Measurements from ENCODE around the gene BACE1-AS.

BACE1-AS gene

GRCh38 chr11:117282956-117283355 lies 8.2 kb upstream of the BACE1-AS start:
- Histone ChIP-seq H3K27ac (peak overlapping the region; percentile 87), H3K4me3 (ENCODE audit: low read depth, low read length) (no peak overlapping the region), H3K9me3 (ENCODE audit: severe bottlenecking) (no peaks in the 10 kb centered on the region), H3K27me3 (ENCODE audit: insufficient read depth, low read depth, severe bottlenecking) (no peaks in the 10 kb centered on the region), H3K36me3 (peaks cover 73% of the 10 kb centered on the region)
- no peak for DNase-seq
- TF ChIP-seq CTCF (IDR thresholded peaks at IDR 0.05; ENCODE audit: low read depth, low read length), result no peak

- Histone ChIP-seq H3K9me3 (ENCODE audit: severe bottlenecking) (no peaks in the 10 kb centered on the region), H3K27ac (peak overlapping the region; percentile 87), H3K4me3 (ENCODE audit: low read depth, low read length) (no peak overlapping the region), H3K36me3 (peaks cover 80% of the 10 kb centered on the region), H3K27me3 (ENCODE audit: insufficient read depth, low read depth, severe bottlenecking) (no peaks in the 10 kb centered on the region)
- no peak for TF ChIP-seq CTCF (IDR thresholded peaks at IDR 0.05; ENCODE audit: low read depth, low read length)
- DNase-seq, result peak; percentile 52
These were observed 7.1 kb upstream of the BACE1-AS start for GRCh38 chr11:117284053-117284452.

- H3K9me3 ChIP-seq (ENCODE audit: severe bottlenecking), result no peaks in the 10 kb centered on the region
- DNase-seq, result no peak
- no peak for TF ChIP-seq CTCF (IDR thresholded peaks at IDR 0.05; ENCODE audit: low read depth, low read length)
- no peaks in the 10 kb centered on the region for H3K27me3 ChIP-seq (ENCODE audit: insufficient read depth, low read depth, severe bottlenecking)
- H3K36me3 ChIP-seq, result peaks cover 89% of the 10 kb centered on the region
- no peak overlapping the region for H3K4me3 ChIP-seq (ENCODE audit: low read depth, low read length)
- H3K27ac ChIP-seq, result no peak overlapping the region
These were observed 4.6 kb upstream of the BACE1-AS start for GRCh38 chr11:117286588-117286987.

- Histone ChIP-seq H3K27me3 (ENCODE audit: insufficient read depth, low read depth, severe bottlenecking) (no peaks in the 10 kb centered on the region), H3K36me3 (peaks cover 86% of the 10 kb centered on the region), H3K27ac (no peak overlapping the region), H3K9me3 (ENCODE audit: severe bottlenecking) (no peaks in the 10 kb centered on the region), H3K4me3 (ENCODE audit: low read depth, low read length) (no peak overlapping the region)
- TF ChIP-seq CTCF (IDR thresholded peaks at IDR 0.05; ENCODE audit: low read depth, low read length), result no peak
- DNase-seq, result no peak
These were observed 3.5 kb upstream of the BACE1-AS start for GRCh38 chr11:117287668-117288067.

- no peaks in the 10 kb centered on the region for H3K9me3 ChIP-seq (ENCODE audit: severe bottlenecking)
- no peak overlapping the region for H3K4me3 ChIP-seq (ENCODE audit: low read depth, low read length)
- peaks cover 88% of the 10 kb centered on the region for H3K36me3 ChIP-seq
- TF ChIP-seq CTCF (IDR thresholded peaks at IDR 0.05; ENCODE audit: low read depth, low read length), result no peak
- no peak overlapping the region for H3K27ac ChIP-seq
- no peak for DNase-seq
- no peaks in the 10 kb centered on the region for H3K27me3 ChIP-seq (ENCODE audit: insufficient read depth, low read depth, severe bottlenecking)
These were observed 1.4 kb upstream of the BACE1-AS start for GRCh38 chr11:117289795-117290194.

- DNase-seq, result no peak
- TF ChIP-seq CTCF (IDR thresholded peaks at IDR 0.05; ENCODE audit: low read depth, low read length), result no peak
- peaks cover 67% of the 10 kb centered on the region for H3K36me3 ChIP-seq
- no peaks in the 10 kb centered on the region for H3K27me3 ChIP-seq (ENCODE audit: insufficient read depth, low read depth, severe bottlenecking)
- no peak overlapping the region for H3K4me3 ChIP-seq (ENCODE audit: low read depth, low read length)
- H3K27ac ChIP-seq, result no peak overlapping the region
- no peaks in the 10 kb centered on the region for H3K9me3 ChIP-seq (ENCODE audit: severe bottlenecking)
These were observed 1.5 kb downstream of the BACE1-AS start for GRCh38 chr11:117292616-117293015.
